Smooth muscle cell of the brain vasculature (primary cell): ENCODE data around the gene SLC38A11.
A peak's percentile ranks its signal among the peaks of the same experiment; 100 is the strongest.

Experiments
- DNase-seq: peaks from one replicate; pipeline ENCODE4 v3.0.0-alpha.2; 2012; ENCODE audit warnings: low read depth, low spot score

SLC38A11 gene

DNA sequence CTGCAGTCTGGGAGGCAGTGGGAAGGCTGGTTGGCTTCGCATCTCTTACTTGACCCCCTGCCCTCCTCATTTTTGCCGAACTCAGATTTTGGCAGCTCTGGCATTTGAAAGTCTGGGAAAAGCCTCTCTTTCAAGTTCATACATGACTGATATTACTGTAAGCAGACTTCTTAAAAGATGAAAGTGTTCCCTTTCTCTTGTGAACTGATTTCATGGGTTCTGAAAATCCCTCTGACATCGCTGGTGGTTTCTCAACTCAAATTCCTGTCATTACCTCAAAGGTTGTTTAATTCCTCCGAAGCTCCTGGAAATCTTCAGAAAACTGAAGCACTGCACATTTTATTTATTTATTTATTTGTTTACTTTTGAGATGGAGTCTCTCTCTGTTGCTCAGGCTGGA, 16.9 kb upstream of the SLC38A11 start:
- no peak for DNase-seq

GRCh38 chr2:164969909-164970690, 14.8 kb upstream of the SLC38A11 start:
- DNase-seq: peak; percentile 46

DNA sequence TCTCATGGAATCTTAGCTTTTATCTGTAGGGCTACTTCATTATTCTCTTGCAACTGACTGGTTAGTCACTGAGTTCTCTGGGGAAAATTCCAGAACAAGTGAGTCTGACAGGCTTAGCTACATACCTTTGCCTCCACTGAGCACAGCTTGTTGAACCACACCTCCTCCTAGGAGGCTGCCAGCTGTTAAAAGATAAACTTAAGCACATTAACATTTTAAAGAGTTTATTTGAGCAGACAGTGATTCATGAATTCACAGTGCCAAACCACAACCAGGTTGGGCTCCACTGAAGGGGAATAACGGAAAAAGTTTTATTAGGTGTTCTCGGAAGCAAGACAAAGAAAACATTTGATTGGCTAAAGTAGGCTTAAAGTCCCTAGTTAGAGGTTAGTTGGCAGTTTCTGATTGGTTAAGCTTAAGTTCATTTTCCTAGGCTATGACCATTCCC, 12.5 kb upstream of the SLC38A11 start:
- DNase-seq: no peak

DNA sequence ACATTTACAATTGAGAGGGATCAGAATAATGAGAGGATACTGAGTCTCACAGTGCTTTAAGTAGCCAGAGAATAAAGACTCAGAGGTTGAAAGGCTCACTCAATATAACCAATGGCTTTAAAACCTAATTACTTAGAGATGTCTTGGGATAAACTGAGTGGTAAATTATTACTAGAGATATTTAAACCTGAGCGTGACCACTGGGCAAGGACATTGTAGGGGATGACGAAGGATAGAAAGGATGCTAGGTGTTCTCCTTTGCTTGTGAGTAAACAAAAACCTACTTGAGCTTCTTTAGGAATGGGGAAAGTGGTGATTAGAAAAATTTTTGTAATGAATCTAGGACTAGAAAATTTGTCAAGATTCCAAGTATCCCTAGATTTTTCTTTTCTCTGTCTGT, 12.0 kb upstream of the SLC38A11 start:
- DNase-seq: no peak

- no peak for DNase-seq
These were observed 9.4 kb upstream of the SLC38A11 start for GRCh38 chr2:164964700-164965099.

- no peak for DNase-seq
These were observed 4.8 kb upstream of the SLC38A11 start for GRCh38 chr2:164960159-164960558.

DNA sequence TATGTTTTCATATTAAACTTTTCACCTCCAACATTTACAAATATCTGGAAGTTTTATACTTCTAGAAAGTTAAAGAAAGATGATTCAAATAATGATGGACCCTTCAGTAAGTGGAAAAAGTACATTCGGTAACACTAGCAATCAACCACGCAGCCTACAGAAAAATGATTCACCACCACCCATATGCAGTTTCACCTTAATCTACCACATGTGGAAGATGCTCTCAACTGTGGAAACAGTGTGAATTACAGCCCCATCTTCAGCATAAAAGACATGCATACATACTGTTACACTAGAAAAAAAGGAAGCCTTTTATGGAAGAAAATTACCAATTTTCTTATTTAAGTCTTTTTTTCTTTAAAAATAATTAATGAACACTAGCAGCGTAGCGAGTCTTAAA, 1.1 kb downstream of the SLC38A11 start:
- DNase-seq: no peak

- DNase-seq: no peak
These were observed 2.0 kb downstream of the SLC38A11 start for GRCh38 chr2:164953279-164953678.

GRCh38 chr2:164952057-164952702, 3.1 kb downstream of the SLC38A11 start:
- no peak for DNase-seq

DNA sequence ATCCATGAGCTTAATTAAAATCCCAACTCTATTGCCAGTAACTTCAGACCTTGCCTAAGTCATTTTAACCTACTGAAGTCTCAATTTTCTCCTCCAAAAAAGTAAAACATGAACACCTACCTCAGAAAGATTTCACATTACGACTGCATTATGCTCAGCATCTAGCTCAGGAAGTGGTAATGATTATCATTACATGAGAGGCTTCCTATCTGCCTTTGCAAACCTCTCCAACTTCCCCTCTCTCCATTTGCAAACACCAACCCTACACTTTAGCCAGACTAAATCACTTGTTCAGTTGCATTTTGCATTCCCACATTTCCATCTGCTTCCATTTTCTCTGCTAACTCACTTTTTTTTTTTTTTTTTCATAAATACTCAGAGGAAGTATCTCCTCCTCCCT, 6.8 kb downstream of the SLC38A11 start:
- no peak for DNase-seq

DNA sequence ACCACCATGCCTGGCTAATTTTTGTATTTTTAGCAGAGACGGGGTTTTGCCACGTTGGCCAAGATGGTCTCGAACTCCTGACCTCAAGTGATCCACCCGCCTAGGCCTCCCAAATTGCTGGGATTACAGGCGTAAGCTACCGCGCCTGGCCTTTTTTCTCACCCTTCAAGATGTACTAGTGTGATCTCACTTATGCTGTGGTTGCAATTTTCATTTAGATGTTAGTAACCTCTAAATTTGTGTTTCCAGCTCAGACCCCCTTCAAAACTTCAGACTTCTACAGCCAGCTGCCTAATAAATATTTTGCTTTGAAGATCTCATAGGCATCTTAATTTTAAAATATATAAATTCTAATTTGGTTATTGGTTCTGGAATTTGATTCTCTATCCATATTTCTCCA, 8.0 kb downstream of the SLC38A11 start:
- no peak for DNase-seq

DNA sequence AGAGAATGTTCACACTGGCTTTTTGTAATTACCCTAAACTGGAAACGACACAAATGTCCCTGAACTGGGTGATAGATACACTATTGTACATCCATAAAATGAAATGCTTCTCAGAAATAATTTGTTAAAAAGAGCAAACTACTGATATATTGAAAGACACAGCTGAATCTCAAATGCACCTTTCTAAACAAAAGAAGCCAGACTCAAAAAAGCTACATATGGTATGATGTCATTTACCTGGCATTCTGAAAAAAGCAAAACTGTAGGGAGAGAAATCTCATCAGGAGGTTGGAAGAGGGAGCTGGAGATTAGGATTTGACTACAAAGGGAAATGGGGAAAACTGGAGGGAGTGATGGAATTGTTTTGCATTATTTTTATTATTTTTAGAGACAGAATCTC, 12.0 kb downstream of the SLC38A11 start:
- no peak for DNase-seq

DNA sequence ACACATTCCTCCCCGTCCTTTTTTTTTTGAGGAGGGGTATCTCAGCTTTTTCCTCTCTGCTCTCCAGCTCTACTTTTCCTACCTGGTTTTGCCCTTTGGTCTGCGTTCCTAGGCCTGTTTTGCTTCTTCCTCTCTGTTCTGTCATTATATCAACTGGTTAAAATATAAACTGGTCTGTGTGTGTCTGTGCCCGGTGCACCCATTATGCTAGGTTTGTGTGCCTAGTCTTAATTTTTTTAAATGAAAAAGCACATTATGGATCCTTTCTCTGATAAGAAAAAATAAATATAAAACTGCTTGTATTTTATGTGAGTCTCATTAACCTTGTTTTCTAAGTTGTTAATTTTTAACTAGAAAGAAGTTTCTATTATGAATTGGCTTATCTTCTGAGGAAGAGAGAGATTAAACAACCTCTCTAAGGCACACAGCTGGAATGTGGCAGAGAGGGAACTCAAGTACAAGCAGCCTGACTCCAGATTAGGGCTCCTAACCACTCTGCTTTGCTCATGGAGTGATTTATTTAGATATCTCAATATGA, 17.4 kb downstream of the SLC38A11 start:
- DNase-seq: no peak

- no peak for DNase-seq
These were observed 19.9 kb downstream of the SLC38A11 start for GRCh38 chr2:164935118-164936101.

- DNase-seq: no peak
These were observed 20.8 kb downstream of the SLC38A11 start for GRCh38 chr2:164934401-164935117.

DNA sequence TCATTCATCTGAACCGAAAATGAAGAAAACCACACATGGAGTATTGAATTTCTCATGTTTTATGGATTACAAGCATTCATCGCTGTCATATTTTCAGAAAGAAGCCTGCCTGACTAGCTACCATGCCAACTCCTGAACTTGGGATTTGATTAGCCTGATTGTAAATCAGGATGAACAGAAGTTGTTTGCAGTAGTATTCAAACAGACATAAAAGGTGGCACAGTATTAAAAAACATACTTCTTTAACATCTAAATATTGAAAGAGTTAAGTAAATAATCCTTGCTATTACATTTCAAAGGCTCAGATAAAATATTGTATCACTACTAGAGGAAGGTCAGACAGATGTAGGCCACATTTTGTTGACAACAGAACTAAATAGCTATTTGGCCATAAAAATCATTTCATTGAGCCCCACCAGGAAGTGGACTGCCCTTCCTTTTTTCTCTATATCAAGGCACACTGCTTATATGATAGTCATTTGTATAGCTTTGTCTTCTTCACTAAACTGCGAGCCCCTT, 21.6 kb downstream of the SLC38A11 start:
- DNase-seq: no peak

DNA sequence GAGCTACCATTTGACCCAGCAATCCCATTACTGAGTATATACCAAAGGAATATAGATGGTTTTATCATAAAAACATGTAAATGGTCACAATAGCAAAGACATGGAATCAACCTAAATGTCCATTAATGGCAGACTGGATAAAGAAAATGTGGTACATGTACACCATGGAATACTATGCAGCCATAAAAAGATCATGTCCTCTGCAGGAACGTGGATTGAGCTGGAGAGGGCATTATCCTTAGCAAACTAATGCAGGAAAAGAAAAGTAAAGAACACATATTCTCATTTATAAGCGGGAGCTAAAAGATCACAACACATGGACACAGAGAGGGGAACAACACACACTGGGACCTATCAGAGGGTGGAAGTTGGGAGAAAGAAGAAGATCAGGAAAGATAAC, 22.9 kb downstream of the SLC38A11 start:
- DNase-seq: no peak

DNA sequence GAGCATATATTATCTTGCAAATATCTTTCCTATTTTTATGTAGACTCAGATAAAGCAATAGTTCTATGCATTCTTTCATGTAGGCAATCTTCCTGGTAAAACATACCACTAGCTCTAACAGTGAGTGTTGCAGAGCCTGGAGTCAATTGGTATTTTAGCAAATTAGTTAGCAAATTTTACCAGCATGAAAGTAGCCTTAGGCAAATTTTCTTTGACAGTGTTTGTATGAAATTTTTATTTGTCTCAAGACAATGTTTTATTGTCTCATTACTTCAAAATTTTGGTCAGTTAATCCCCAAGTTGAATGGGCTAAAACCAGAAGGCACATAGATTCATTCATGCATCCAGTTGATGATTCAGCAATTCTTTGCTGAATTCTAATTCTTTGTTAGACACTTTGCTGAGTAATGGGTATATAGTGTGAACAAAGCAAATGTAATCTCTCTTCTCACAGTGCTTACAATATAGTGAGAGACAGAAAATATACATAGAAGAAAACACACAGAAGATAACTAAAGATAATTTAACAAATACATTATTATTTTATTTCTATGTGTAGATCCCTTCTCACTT, 27.1 kb downstream of the SLC38A11 start:
- DNase-seq: no peak

DNA sequence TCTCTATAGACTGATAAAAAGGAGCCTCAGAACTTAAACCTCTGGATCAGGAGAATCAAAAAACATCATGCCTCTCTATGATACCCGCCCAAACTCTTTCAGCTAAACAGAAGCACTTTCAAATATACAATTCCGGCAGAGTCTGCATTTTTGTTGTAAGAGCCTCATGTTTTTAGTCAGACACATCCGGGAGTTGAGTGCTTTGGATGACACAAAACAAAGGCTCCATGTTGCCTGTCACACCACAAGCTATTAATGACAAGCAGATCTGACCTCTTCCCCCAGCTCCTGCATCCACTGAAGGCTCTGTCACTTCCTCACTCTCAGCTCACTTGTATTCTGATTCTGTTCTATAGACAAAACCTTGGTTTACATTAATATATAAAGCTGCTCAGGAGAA, 33.2 kb downstream of the SLC38A11 start:
- DNase-seq: no peak

DNA sequence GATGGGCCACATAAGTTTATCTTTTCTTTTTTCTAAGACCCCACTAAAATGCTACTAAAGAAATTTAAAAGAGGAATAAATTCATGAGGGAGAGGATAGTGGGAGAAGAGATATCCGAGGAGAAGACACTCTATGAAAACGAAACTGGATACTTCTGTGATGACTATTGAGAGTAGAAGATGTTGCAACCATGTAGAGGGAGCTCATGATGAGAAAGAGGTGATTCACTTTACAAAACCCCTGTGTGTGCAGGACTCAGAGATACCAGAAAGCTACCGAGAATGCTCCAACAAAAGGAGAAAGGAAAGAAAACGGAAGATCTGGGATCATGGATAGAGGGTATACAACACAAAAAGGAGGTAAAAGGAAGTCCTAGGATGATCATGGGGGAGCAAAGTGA, 34.9 kb downstream of the SLC38A11 start:
- peak; percentile 49 for DNase-seq
